Left ventricle myocardium inferior (tissue), 1 donor: ENCODE data around the gene TMEM248. TPM values are rescaled to one million over a fixed set of nuclear protein-coding genes. Genes with fewer than 3 reads are reported as not detected.
"Not testable (repeated sequence)": the region's sequence is repeated elsewhere in the genome, so short reads cannot be mapped to it uniquely, and the experiment has no call there.

ENCODE experiments used
- DNase-seq: peaks from one replicate; pipeline ENCODE4 v3.0.0-alpha.2; 2020
- H3K27ac ChIP-seq: fragments of 200-600 bp; replicated peaks from 2 replicates; pipeline ENCODE4 v1.8.0; 2021
- H3K27me3 ChIP-seq: fragments of 200-600 bp; 2 replicates; pipeline ENCODE4 v1.8.0; 2021; ENCODE audit warnings: low read depth
- H3K36me3 ChIP-seq: fragments of 200-600 bp; 2 replicates; pipeline ENCODE4 v1.8.0; 2021
- H3K4me1 ChIP-seq: fragments of 200-600 bp; 2 replicates; pipeline ENCODE4 v1.8.0; 2021
- H3K4me3 ChIP-seq: fragments of 200-600 bp; 2 replicates; pipeline ENCODE4 v1.8.0; 2021; ENCODE audit warnings: mild to moderate bottlenecking, moderate library complexity
- H3K9me3 ChIP-seq: fragments of 200-600 bp; replicated peaks from 2 replicates; pipeline ENCODE4 v1.8.0; 2021
- CTCF ChIP-seq: fragments of 200-600 bp; IDR thresholded peaks from 2 replicates; pipeline ENCODE4 v1.8.0; 2021; ENCODE audit warnings: antibody characterized with exemption, mild to moderate bottlenecking, borderline replicate concordance
- intact Hi-C: fragments of 100-400 bp; cut with micrococcal nuclease; formaldehyde crosslinking; loops from one replicate; pipeline ENCODE4 v1.11.0; 2022
- total RNA-seq: library from RNA; stranded (reverse); fragmentation: NEBNext Ultra II Directional; extraction: Animal tissue kit (Norgen Biotek cat#: 25700); gene quantifications from one replicate; pipeline ENCODE4 v1.2.1, GENCODE V29; 2021
- donor health status: DM: no; HTN: yes; CAD: no; lungs with severe emphysema.

Gene TMEM248
- total RNA-seq, 1 donor from 2014 or later: 41.4 TPM

GRCh38 chr7:66905278-66905677 is 15.7 kb upstream of the TMEM248 start:
- Histone ChIP-seq H3K4me1 (no peaks in the 10 kb centered on the region), H3K9me3 (no peaks in the 10 kb centered on the region), H3K4me3 (no peak overlapping the region), H3K27ac (no peak overlapping the region), H3K27me3 (no peaks in the 10 kb centered on the region), H3K36me3 (peaks cover 12% of the 10 kb centered on the region)
- intact Hi-C loops: no loop called here
- no peak for TF ChIP-seq CTCF
- no peak for DNase-seq

- Histone ChIP-seq H3K36me3 (peaks cover 12% of the 10 kb centered on the region), H3K4me3 (no peak overlapping the region), H3K27ac (no peak overlapping the region), H3K4me1 (no peaks in the 10 kb centered on the region), H3K9me3 (no peaks in the 10 kb centered on the region), H3K27me3 (no peaks in the 10 kb centered on the region)
- intact Hi-C loops: no loop called here
- DNase-seq: no peak
- no peak for TF ChIP-seq CTCF
These were observed 15.3 kb upstream of the TMEM248 start for GRCh38 chr7:66905689-66906088.

- intact Hi-C loops: no loop called here
These were observed 13.3 kb upstream of the TMEM248 start for GRCh38 chr7:66907731-66908130.

GRCh38 chr7:66908598-66908997 is 12.4 kb upstream of the TMEM248 start:
- H3K4me3 ChIP-seq, H3K4me1 ChIP-seq, H3K27ac ChIP-seq, H3K9me3 ChIP-seq, H3K36me3 ChIP-seq, H3K27me3 ChIP-seq, DNase-seq, intact Hi-C loops: not testable (repeated sequence)

More at GRCh38 chr7:66907731-66908130, 13.3 kb upstream of the TMEM248 start:
- TF ChIP-seq CTCF: no peak
- Histone ChIP-seq H3K4me1 (no peaks in the 10 kb centered on the region), H3K9me3 (no peaks in the 10 kb centered on the region), H3K36me3 (no peaks in the 10 kb centered on the region), H3K27ac (no peak overlapping the region), H3K27me3 (no peaks in the 10 kb centered on the region), H3K4me3 (no peak overlapping the region)
- no peak for DNase-seq

- H3K4me1 ChIP-seq: no peaks in the 10 kb centered on the region
- no peaks in the 10 kb centered on the region for H3K9me3 ChIP-seq
- no peak for DNase-seq
- no peak for TF ChIP-seq CTCF
- intact Hi-C loops: no loop called here
- H3K4me3 ChIP-seq: no peak overlapping the region
- H3K36me3 ChIP-seq: no peaks in the 10 kb centered on the region
- H3K27me3 ChIP-seq: no peaks in the 10 kb centered on the region
- no peak overlapping the region for H3K27ac ChIP-seq
These were observed 10.2 kb upstream of the TMEM248 start for GRCh38 chr7:66910789-66911188.

GRCh38 chr7:66911191-66911590 is 9.8 kb upstream of the TMEM248 start:
- intact Hi-C loops, H3K36me3 ChIP-seq, H3K9me3 ChIP-seq, DNase-seq, H3K27ac ChIP-seq, H3K27me3 ChIP-seq, H3K4me3 ChIP-seq, H3K4me1 ChIP-seq: not testable (repeated sequence)

- Histone ChIP-seq H3K4me1 (no peaks in the 10 kb centered on the region), H3K27ac (no peak overlapping the region), H3K4me3 (no peak overlapping the region), H3K36me3 (no peaks in the 10 kb centered on the region), H3K27me3 (no peaks in the 10 kb centered on the region), H3K9me3 (no peaks in the 10 kb centered on the region)
- TF ChIP-seq CTCF: no peak
- intact Hi-C loops: no loop called here
- no peak for DNase-seq
These were observed 8.8 kb upstream of the TMEM248 start for GRCh38 chr7:66912195-66912594.
